Endodermal cell (in vitro differentiated cells): ENCODE results near the gene THADA. TPM values are rescaled to one million over a fixed set of nuclear protein-coding genes. Genes with fewer than 3 reads are reported as not detected.
"Not testable (repeated sequence)": the region's sequence is repeated elsewhere in the genome, so short reads cannot be mapped to it uniquely, and the experiment has no call there.

Experiments used
- DNase-seq: peaks from one replicate; pipeline ENCODE4 v3.0.0-alpha.2; 2017
- H3K27ac ChIP-seq: 2 replicates; pipeline ENCODE4 v1.5.1; 2013; ENCODE audit warnings: mild to moderate bottlenecking, low read depth, low read length, moderate library complexity
- H3K27me3 ChIP-seq: 2 replicates; pipeline ENCODE4 v1.6.1; 2013; ENCODE audit warnings: mild to moderate bottlenecking, low read length, moderate library complexity; ENCODE audit not compliant: insufficient read depth, control insufficient read depth, poor library complexity, severe bottlenecking
- H3K36me3 ChIP-seq: 2 replicates; pipeline ENCODE4 v1.7.0; 2013; ENCODE audit warnings: mild to moderate bottlenecking, low read length, moderate library complexity; ENCODE audit not compliant: control insufficient read depth, insufficient read depth
- H3K4me1 ChIP-seq: one replicate; pipeline ENCODE4 v1.7.0; 2013; ENCODE audit warnings: low read length; ENCODE audit not compliant: control insufficient read depth, insufficient read depth
- H3K4me3 ChIP-seq: 2 replicates; pipeline ENCODE4 v1.5.1; 2013; ENCODE audit warnings: mild to moderate bottlenecking, low read length, moderate library complexity
- H3K9ac ChIP-seq: 2 replicates; pipeline ENCODE4 v1.6.1; 2013; ENCODE audit warnings: mild to moderate bottlenecking, low read length, moderate library complexity; ENCODE audit not compliant: poor library complexity, severe bottlenecking; ENCODE audit errors: extremely low read depth
- H3K9me3 ChIP-seq: 2 replicates; pipeline ENCODE4 v1.6.1; 2013; ENCODE audit warnings: mild to moderate bottlenecking, low read length, moderate library complexity; ENCODE audit not compliant: control insufficient read depth
- H3K27ac Mint-ChIP-seq: 2 replicates; pipeline ENCODE4 v1.8.0; 2020; ENCODE audit warnings: mixed read lengths
- H3K27me3 Mint-ChIP-seq: 2 replicates; pipeline ENCODE4 v1.8.0; 2021; ENCODE audit warnings: mild to moderate bottlenecking, mixed read lengths; ENCODE audit not compliant: insufficient read depth
- H3K36me3 Mint-ChIP-seq: 2 replicates; pipeline ENCODE4 v1.8.0; 2020; ENCODE audit warnings: low read depth, mixed read lengths
- H3K4me1 Mint-ChIP-seq: 2 replicates; pipeline ENCODE4 v1.8.0; 2020; ENCODE audit warnings: mixed read lengths
- H3K4me3 Mint-ChIP-seq: 2 replicates; pipeline ENCODE4 v1.8.0; 2020; ENCODE audit warnings: mild to moderate bottlenecking, moderate library complexity, mixed read lengths
- H3K9me3 Mint-ChIP-seq: 2 replicates; pipeline ENCODE4 v1.8.0; 2020; ENCODE audit warnings: mild to moderate bottlenecking, mixed read lengths
- CTCF ChIP-seq: fragments of 200-600 bp; sonication (generic); conservative IDR thresholded peaks from 2 replicates; pipeline ENCODE4 v1.5.0; 2021; ENCODE audit warnings: antibody characterized with exemption, mild to moderate bottlenecking
- WGBS, 2 experiments: methylation state at CpG; one replicate each; pipeline versions ENCODE4 v1.1.5 to v1.1.7; 2013; ENCODE audit warnings: missing lambda C conversion rate in 2 of 2, mixed read lengths in 1 of 2; ENCODE audit not compliant: insufficient coverage in 1 of 2, insufficient read length in 1 of 2; 5-methylcytosine and 5-hydroxymethylcytosine counted together
- total RNA-seq, 2 donors: library from RNA; stranded (reverse); fragmentation: NEBNext Ultra II Directional in 1 of 2; extraction: Animal tissue kit (Norgen Biotek cat#: 25700) in 1 of 2; gene quantifications; 2 replicates in 1 of 2; 3 replicates in 1 of 2; pipeline ENCODE4 v1.2.1, GENCODE V29; 2021

THADA gene
- total RNA-seq, 2 donors from 2014 or later, result 32.8 to 35.0 TPM

GRCh38 chr2:43642363-43642762 lies 46.5 kb upstream of the THADA start:
- peaks cover 9% of the 10 kb centered on the region for H3K9me3 ChIP-seq
- no peak overlapping the region for H3K9ac ChIP-seq
- no peak for DNase-seq
- Mint-ChIP-seq H3K4me1 (peaks cover 6% of the 10 kb centered on the region), H3K9me3 (peaks cover 12% of the 10 kb centered on the region), H3K36me3 (peaks cover 2% of the 10 kb centered on the region), H3K27me3 (peaks cover 7% of the 10 kb centered on the region), H3K4me3 (no peak overlapping the region), H3K27ac (no peak overlapping the region)
- H3K36me3 ChIP-seq, result no peaks in the 10 kb centered on the region
- H3K4me3 ChIP-seq, result no peak overlapping the region
- H3K27me3 ChIP-seq, result peaks cover 14% of the 10 kb centered on the region
- no peak for TF ChIP-seq CTCF
- no peak overlapping the region for H3K27ac ChIP-seq
- no peaks in the 10 kb centered on the region for H3K4me1 ChIP-seq
- 92% methylated on average over 2 of the region's 2 CpGs; no CpG with 5 or more reads in 1 of the 2 experiments for WGBS, 2 experiments

GRCh38 chr2:43637030-43637803 lies 41.4 kb upstream of the THADA start, which contains the start of gene PLEKHH2:
Gene PLEKHH2 (plus strand): TSS chr2:43637260. CDS start chr2:43644674, 7,414 bp downstream.
- H3K27ac ChIP-seq, result no peak within 1 kb of the TSS
- Mint-ChIP-seq H3K4me1 (peaks cover 34% of the 10 kb centered on the region), H3K36me3 (peaks cover 2% of the 10 kb centered on the region), H3K27me3 (peaks cover 9% of the 10 kb centered on the region), H3K27ac (no peak within 1 kb of the TSS), H3K4me3 (peak within 1 kb of the TSS; percentile 69), H3K9me3 (peaks cover 12% of the 10 kb centered on the region)
- peaks cover 9% of the 10 kb centered on the region for H3K9me3 ChIP-seq
- H3K27me3 ChIP-seq, result peaks cover 16% of the 10 kb centered on the region
- H3K36me3 ChIP-seq, result no peaks in the 10 kb centered on the region
- TF ChIP-seq CTCF, result no peak
- 1 to 2% methylated on average over 7 to 75 of the region's 75 CpGs for WGBS, 2 experiments
- peaks cover 6% of the 10 kb centered on the region for H3K4me1 ChIP-seq
- no peak within 1 kb of the TSS for H3K9ac ChIP-seq
- DNase-seq, result peak; percentile 98
- peak within 1 kb of the TSS; percentile 82 for H3K4me3 ChIP-seq

GRCh38 chr2:43636621-43637020 lies 40.8 kb upstream of the THADA start:
- H3K27me3 ChIP-seq, result peaks cover 16% of the 10 kb centered on the region
- no peaks in the 10 kb centered on the region for H3K36me3 ChIP-seq
- Mint-ChIP-seq H3K4me1 (peaks cover 36% of the 10 kb centered on the region), H3K4me3 (peak overlapping the region; percentile 69), H3K36me3 (peaks cover 2% of the 10 kb centered on the region), H3K27me3 (peaks cover 9% of the 10 kb centered on the region), H3K27ac (no peak overlapping the region), H3K9me3 (peaks cover 12% of the 10 kb centered on the region)
- no peak for DNase-seq
- no peak overlapping the region for H3K27ac ChIP-seq
- peaks cover 9% of the 10 kb centered on the region for H3K9me3 ChIP-seq
- H3K9ac ChIP-seq, result no peak overlapping the region
- H3K4me1 ChIP-seq, result peaks cover 6% of the 10 kb centered on the region
- H3K4me3 ChIP-seq, result peak overlapping the region; percentile 82
- no peak for TF ChIP-seq CTCF
- WGBS, 2 experiments, result 56 to 60% methylated on average over 6 to 10 of the region's 10 CpGs

GRCh38 chr2:43636153-43636552 lies 40.3 kb upstream of the THADA start:
- H3K27ac Mint-ChIP-seq, result not testable (repeated sequence)

More at GRCh38 chr2:43636153-43636552, 40.3 kb upstream of the THADA start:
- not testable (repeated sequence) for H3K9ac ChIP-seq, H3K4me1 ChIP-seq, H3K27ac ChIP-seq, H3K9me3 ChIP-seq, H3K27me3 Mint-ChIP-seq, H3K4me3 ChIP-seq, H3K36me3 ChIP-seq, DNase-seq, H3K36me3 Mint-ChIP-seq
- H3K4me3 Mint-ChIP-seq, result peak overlapping the region; percentile 69
- H3K27me3 ChIP-seq, result peaks cover 16% of the 10 kb centered on the region
- H3K9me3 Mint-ChIP-seq, result peaks cover 12% of the 10 kb centered on the region
- 96 to 100% methylated on average over 5 to 11 of the region's 12 CpGs for whole genome bisulfite sequencing, 2 experiments
- peaks cover 36% of the 10 kb centered on the region for H3K4me1 Mint-ChIP-seq
